ENCODE data around the gene MAEL.
A peak's percentile ranks its signal among the peaks of the same experiment; 100 is the strongest.

MAEL gene

GRCh38 chr1:167057241-167057688 lies 68.2 kb downstream of the MAEL start:
- no peak for DNase-seq

GRCh38 chr1:167059045-167059808 lies 70.1 kb downstream of the MAEL start:
- DNase-seq, result peak; percentile 72

- DNase-seq, result no peak
Measured at GRCh38 chr1:167059809-167060107, 70.7 kb downstream of the MAEL start.

- no peak for DNase-seq
Measured at GRCh38 chr1:167060141-167061072, 71.3 kb downstream of the MAEL start.

- no peak for DNase-seq
Measured at GRCh38 chr1:167061073-167061464, 72.0 kb downstream of the MAEL start.

- no peak for DNase-seq
Measured at GRCh38 chr1:167064621-167065020, 75.5 kb downstream of the MAEL start.

GRCh38 chr1:167065471-167065870 lies 76.4 kb downstream of the MAEL start:
- no peak for DNase-seq

GRCh38 chr1:167066333-167067122 lies 77.4 kb downstream of the MAEL start:
- peak; percentile 80 for DNase-seq

- DNase-seq, result no peak
Measured at GRCh38 chr1:167067904-167068303, 78.8 kb downstream of the MAEL start.

- no peak for DNase-seq
Measured at GRCh38 chr1:167068761-167069160, 79.7 kb downstream of the MAEL start.

- DNase-seq, result no peak
Measured at GRCh38 chr1:167071286-167071685, 82.2 kb downstream of the MAEL start.
